Endothelial cell (in vitro differentiated cells): ENCODE measurements around the gene ZNF783. TPM values are rescaled to one million over a fixed set of nuclear protein-coding genes. Genes with fewer than 3 reads are reported as not detected.

Experiments
- DNase-seq: peaks from one replicate; pipeline ENCODE4 v3.0.0; 2021; ENCODE audit warnings: low spot score
- H3K27ac Mint-ChIP-seq: one replicate; pipeline ENCODE4 v1.8.0; 2021; ENCODE audit warnings: mixed read lengths, inconsistent platforms; ENCODE audit not compliant: unreplicated experiment
- H3K27me3 Mint-ChIP-seq: one replicate; pipeline ENCODE4 v1.8.0; 2021; ENCODE audit warnings: mild to moderate bottlenecking, moderate library complexity, mixed read lengths, inconsistent platforms; ENCODE audit not compliant: unreplicated experiment
- H3K36me3 Mint-ChIP-seq: one replicate; pipeline ENCODE4 v1.8.0; 2021; ENCODE audit warnings: mild to moderate bottlenecking, low read depth, mixed read lengths, inconsistent platforms; ENCODE audit not compliant: unreplicated experiment
- H3K4me1 Mint-ChIP-seq: one replicate; pipeline ENCODE4 v1.8.0; 2021; ENCODE audit warnings: mild to moderate bottlenecking, mixed read lengths, inconsistent platforms; ENCODE audit not compliant: unreplicated experiment
- H3K4me3 Mint-ChIP-seq: one replicate; pipeline ENCODE4 v1.8.0; 2021; ENCODE audit warnings: mild to moderate bottlenecking, mixed read lengths, inconsistent platforms; ENCODE audit not compliant: unreplicated experiment
- H3K9me3 Mint-ChIP-seq: one replicate; pipeline ENCODE4 v1.8.0; 2021; ENCODE audit warnings: mixed read lengths, inconsistent platforms; ENCODE audit not compliant: unreplicated experiment
- total RNA-seq: library from RNA; stranded (reverse); fragmentation: NEBNext Ultra II Directional; extraction: Animal tissue kit (Norgen Biotek cat#: 25700); gene quantifications from one replicate; pipeline ENCODE4 v1.2.1, GENCODE V29; 2021; ENCODE audit not compliant: unreplicated experiment
- TF ChIP-seq, protein P1 (sequence below): fragments of 200-600 bp; sonication (generic); IDR thresholded peaks from one replicate; pipeline ENCODE4 v1.5.0; 2021; ENCODE audit warnings: antibody characterized with exemption; ENCODE audit not compliant: unreplicated experiment

Gene ZNF783
- total RNA-seq, 1 donor from 2014 or later = 15.3 TPM

DNA sequence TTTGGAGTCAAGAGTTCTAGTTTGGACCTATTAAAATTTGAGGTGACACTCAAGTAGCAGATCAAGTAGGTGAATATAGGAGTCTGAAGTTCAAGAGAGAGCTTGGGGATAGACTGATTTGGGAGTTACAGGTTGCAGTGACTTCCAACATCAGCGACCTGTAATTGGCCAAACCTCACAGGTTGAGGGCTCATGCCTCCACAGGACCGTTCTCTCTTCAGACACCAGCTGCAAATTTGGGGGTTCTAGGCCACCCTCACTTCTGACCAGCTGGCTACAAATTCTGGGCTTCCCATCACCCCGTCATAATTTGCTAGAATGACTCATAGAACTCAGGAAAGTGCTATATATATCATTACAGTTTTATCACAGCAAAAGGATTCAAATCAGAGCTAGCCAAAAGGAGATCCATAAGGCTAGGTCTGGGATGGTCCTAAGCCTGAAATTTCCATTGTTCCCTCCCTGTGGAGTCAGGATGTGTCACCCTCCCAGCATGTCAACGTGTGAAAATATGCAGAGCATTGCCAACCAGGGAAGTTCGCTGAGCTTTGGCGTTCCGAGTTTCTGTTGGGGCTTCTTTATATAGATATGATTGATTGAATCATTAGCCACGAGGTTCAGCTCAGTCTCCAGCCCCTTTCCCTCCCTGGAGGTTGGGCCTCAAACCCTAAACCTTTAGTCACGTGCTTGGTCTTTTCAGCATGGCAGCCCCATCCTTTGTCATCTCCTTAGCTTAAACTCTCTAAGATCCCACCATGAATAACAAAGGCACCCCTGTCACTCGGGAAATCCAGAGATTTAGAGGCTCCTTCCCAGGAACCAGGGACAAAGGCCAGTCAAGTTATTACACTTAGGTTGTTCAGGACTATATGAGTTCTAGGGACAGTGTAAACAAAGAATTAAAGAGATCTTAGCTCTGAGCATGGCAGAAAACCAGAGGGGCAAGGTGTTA lies 43.3 kb upstream of the ZNF783 start:
- peaks cover 45% of the 10 kb centered on the region for H3K4me1 Mint-ChIP-seq
- TF ChIP-seq, protein P1, sequence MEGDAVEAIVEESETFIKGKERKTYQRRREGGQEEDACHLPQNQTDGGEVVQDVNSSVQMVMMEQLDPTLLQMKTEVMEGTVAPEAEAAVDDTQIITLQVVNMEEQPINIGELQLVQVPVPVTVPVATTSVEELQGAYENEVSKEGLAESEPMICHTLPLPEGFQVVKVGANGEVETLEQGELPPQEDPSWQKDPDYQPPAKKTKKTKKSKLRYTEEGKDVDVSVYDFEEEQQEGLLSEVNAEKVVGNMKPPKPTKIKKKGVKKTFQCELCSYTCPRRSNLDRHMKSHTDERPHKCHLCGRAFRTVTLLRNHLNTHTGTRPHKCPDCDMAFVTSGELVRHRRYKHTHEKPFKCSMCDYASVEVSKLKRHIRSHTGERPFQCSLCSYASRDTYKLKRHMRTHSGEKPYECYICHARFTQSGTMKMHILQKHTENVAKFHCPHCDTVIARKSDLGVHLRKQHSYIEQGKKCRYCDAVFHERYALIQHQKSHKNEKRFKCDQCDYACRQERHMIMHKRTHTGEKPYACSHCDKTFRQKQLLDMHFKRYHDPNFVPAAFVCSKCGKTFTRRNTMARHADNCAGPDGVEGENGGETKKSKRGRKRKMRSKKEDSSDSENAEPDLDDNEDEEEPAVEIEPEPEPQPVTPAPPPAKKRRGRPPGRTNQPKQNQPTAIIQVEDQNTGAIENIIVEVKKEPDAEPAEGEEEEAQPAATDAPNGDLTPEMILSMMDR = no peak
- no peak for DNase-seq
- H3K4me3 Mint-ChIP-seq = peak overlapping the region; percentile 85
- peaks cover 31% of the 10 kb centered on the region for H3K27me3 Mint-ChIP-seq
- H3K27ac Mint-ChIP-seq = peak overlapping the region; percentile 94
- no peaks in the 10 kb centered on the region for H3K9me3 Mint-ChIP-seq
- H3K36me3 Mint-ChIP-seq = peaks cover 46% of the 10 kb centered on the region

DNA sequence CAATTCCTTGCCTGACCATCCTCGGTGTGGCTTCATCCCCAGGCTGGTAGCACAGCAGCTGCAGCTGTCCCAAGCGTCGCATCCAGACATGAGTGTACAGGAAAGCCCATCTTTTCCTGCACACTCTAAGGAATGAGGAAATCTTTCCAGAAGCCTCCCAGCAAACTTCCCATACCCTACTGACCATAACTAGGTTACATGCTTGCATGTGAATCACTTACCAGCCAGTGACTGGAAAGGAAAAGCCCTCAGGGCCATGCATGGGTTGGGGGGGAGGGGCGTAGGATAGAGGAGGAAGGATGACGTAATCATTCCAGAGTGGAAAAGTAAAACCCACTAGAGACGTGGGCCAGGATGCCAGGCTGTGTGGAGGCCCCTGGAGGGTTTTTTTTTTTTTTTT lies 41.5 kb upstream of the ZNF783 start:
- H3K4me1 Mint-ChIP-seq = peaks cover 45% of the 10 kb centered on the region

DNA sequence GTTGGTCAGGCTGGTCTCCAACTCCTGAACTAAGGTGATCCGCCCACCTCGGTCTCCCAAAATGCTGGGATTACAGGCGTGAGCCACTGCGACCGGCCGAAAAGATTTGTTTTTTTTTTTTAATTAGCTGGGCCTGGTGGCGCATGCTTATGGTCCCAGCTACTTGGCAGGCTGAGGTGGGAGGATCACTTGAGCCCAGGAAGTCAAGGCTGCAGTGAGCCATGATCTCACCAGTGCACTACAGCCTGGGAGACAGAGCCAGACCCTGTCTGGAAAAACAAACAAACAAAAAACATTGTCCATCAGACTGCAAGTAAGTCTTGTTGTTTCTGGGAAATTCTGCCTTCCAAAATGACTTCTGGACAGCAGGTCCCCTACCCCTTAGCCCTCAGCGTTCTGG lies 38.8 kb upstream of the ZNF783 start:
- TF ChIP-seq, protein P1 = no peak
- no peak overlapping the region for H3K27ac Mint-ChIP-seq
- no peak for DNase-seq
- no peak overlapping the region for H3K4me3 Mint-ChIP-seq
- H3K27me3 Mint-ChIP-seq = peaks cover 23% of the 10 kb centered on the region
- H3K36me3 Mint-ChIP-seq = peaks cover 35% of the 10 kb centered on the region
- peaks cover 21% of the 10 kb centered on the region for H3K4me1 Mint-ChIP-seq
- no peaks in the 10 kb centered on the region for H3K9me3 Mint-ChIP-seq

More for the DNA sequence above, 41.5 kb upstream of the ZNF783 start:
- Mint-ChIP-seq H3K9me3 (no peaks in the 10 kb centered on the region), H3K4me3 (no peak overlapping the region), H3K27ac (no peak overlapping the region), H3K36me3 (peaks cover 40% of the 10 kb centered on the region), H3K27me3 (peaks cover 32% of the 10 kb centered on the region)
- no peak for DNase-seq
- TF ChIP-seq, protein P1 = no peak

DNA sequence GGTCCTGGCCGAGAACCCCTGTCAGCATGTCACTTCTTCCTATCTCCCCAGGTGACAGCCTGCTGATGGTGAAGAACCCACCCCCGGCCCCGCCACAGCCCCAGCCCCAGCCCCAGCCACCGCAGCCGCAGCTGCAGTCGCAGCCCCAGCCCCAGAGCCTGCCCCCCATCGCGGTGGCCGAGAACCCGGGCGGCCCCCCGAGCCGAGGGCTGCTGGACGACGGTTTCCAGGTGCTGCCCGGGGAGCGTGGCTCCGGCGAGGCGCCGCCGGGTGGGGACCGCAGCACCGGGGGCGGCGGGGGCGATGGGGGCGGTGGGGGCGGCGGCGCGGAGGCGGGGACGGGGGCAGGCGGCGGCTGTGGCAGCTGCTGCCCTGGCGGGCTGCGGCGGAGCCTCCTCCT lies 38.2 kb upstream of the ZNF783 start:
- peaks cover 21% of the 10 kb centered on the region for H3K27me3 Mint-ChIP-seq
- H3K9me3 Mint-ChIP-seq = no peaks in the 10 kb centered on the region
- H3K4me1 Mint-ChIP-seq = peaks cover 16% of the 10 kb centered on the region

More for the DNA sequence above, 38.2 kb upstream of the ZNF783 start:
- no peak overlapping the region for H3K27ac Mint-ChIP-seq
- TF ChIP-seq, protein P1 = no peak
- H3K36me3 Mint-ChIP-seq = peaks cover 29% of the 10 kb centered on the region
- DNase-seq = no peak
- no peak overlapping the region for H3K4me3 Mint-ChIP-seq
